GM12892 (cell line): Measurements from ENCODE around the gene GGT7.

Experiments used
- POLR2A ChIP-seq: IDR thresholded peaks from 2 replicates; pipeline ENCODE4 v1.6.1; 2011; ENCODE audit warnings: low read depth, low read length, control low read depth
- POLR2AphosphoS5 ChIP-seq: IDR thresholded peaks from 2 replicates; pipeline ENCODE4 v1.6.1; 2011; ENCODE audit warnings: low read depth, low read length, control low read depth
- TAF1 ChIP-seq: IDR thresholded peaks from 2 replicates; pipeline ENCODE4 v1.6.1; 2011; ENCODE audit warnings: low read depth, mild to moderate bottlenecking, control low read depth, low read length, borderline replicate concordance

DNA sequence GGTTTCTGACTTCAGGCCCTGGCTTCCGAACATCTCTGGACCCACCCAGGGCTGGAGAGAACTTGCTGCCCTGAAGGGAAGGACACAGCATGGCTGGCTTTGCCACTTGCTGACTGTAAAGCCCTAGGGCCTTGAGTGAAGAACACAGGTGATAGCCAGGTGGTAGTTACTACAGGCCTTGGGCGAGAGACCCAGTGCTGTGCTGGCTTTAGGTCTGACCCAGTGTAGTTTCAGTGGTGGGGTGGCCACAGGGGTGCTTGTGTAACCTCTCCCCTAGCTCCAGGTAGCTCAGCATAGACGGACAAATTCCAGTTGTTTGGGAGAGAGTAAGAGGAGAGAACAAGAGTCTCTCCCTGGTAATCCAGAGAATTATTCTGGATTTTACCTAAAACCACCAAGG, 74.3 kb downstream of the GGT7 start:
- no peak for TF ChIP-seq POLR2AphosphoS5
- no peak for TF ChIP-seq POLR2A
- no peak for TF ChIP-seq TAF1
